H4 (cell line): Measurements from ENCODE around the gene MAGEA6. TPM values are rescaled to one million over a fixed set of nuclear protein-coding genes. Genes with fewer than 3 reads are reported as not detected.
"Not testable (repeated sequence)": the region's sequence is repeated elsewhere in the genome, so short reads cannot be mapped to it uniquely, and the experiment has no call there.

Experiments used
- DNase-seq: peaks from one replicate; pipeline ENCODE4 v3.0.0-alpha.2; 2015; ENCODE audit warnings: low spot score
- total RNA-seq: library from RNA; depleted of rRNA; stranded (reverse); fragments of >200 nt; shearing (Covaris generic); gene quantifications from 2 replicates; pipeline ENCODE4 v1.2.3, GENCODE V29; 2014; rRNA removed

Gene MAGEA6
- total RNA-seq, 1 experiment from 2014 or later = 82.7 TPM

- not testable (repeated sequence) for DNase-seq
These were observed 35.2 kb downstream of the MAGEA6 start for GRCh38 chrX:152734143-152734858.

GRCh38 chrX:152733261-152733975, 36.1 kb downstream of the MAGEA6 start, which contains the start of the genes CSAG1 and MAGEA12:
TSS of gene CSAG1 (minus strand) at chrX:152733721. CDS start at chrX:152732460, 1,261 bp downstream.
TSS of gene MAGEA12 (plus strand) at chrX:152733757. CDS start at chrX:152736162, 2,405 bp downstream.
- DNase-seq = peak; percentile 6

- no peak for DNase-seq
These were observed 44.1 kb downstream of the MAGEA6 start for GRCh38 chrX:152725409-152725808.

Other genes with a start within 250 kb of the MAGEA6 start
- gene GABRQ, start 131.8 kb downstream of the MAGEA6 start, total RNA-seq = 5.9 and 6.1 TPM in 2 replicates
- 15.8 and 18.1 TPM in 2 replicates for gene MAGEA3, start 70.9 kb downstream of the MAGEA6 start, total RNA-seq
- gene CSAG2, start 60.4 kb downstream of the MAGEA6 start, total RNA-seq = 0.27 TPM in 1 of 2 replicates, not detected in the other
- gene MAGEA2B, start 55.1 kb downstream of the MAGEA6 start, total RNA-seq = 3.2 and 19.6 TPM in 2 replicates
- 2.9 and 3.0 TPM in 2 replicates for gene CSAG1, start 36.0 kb downstream of the MAGEA6 start, total RNA-seq
- 5.5 and 5.7 TPM in 2 replicates for gene MAGEA12, start 35.9 kb downstream of the MAGEA6 start, total RNA-seq
- 10.6 and 15.8 TPM in 2 replicates for gene MAGEA2, start 15.8 kb downstream of the MAGEA6 start, total RNA-seq
- 3.2 and 3.3 TPM in 2 replicates for gene CSAG3, start 10.5 kb downstream of the MAGEA6 start, total RNA-seq
- 68.5 and 69.1 TPM in 2 replicates for gene CETN2, start 61.1 kb upstream of the MAGEA6 start, total RNA-seq
- gene NSDHL, start 61.4 kb upstream of the MAGEA6 start, total RNA-seq = 14.8 and 24.5 TPM in 2 replicates
- 0.37 and 0.62 TPM in 2 replicates for gene ZNF185, start 128.4 kb upstream of the MAGEA6 start, total RNA-seq
- gene PNMA5, start 224.4 kb upstream of the MAGEA6 start, total RNA-seq = not detected in 2 replicates